ENCODE data around the gene SBK2. TPM values are rescaled to one million over a fixed set of nuclear protein-coding genes. Genes with fewer than 3 reads are reported as not detected.

The SBK2 gene
- total RNA-seq, 2 donors from 2014 or later, result not detected

DNA sequence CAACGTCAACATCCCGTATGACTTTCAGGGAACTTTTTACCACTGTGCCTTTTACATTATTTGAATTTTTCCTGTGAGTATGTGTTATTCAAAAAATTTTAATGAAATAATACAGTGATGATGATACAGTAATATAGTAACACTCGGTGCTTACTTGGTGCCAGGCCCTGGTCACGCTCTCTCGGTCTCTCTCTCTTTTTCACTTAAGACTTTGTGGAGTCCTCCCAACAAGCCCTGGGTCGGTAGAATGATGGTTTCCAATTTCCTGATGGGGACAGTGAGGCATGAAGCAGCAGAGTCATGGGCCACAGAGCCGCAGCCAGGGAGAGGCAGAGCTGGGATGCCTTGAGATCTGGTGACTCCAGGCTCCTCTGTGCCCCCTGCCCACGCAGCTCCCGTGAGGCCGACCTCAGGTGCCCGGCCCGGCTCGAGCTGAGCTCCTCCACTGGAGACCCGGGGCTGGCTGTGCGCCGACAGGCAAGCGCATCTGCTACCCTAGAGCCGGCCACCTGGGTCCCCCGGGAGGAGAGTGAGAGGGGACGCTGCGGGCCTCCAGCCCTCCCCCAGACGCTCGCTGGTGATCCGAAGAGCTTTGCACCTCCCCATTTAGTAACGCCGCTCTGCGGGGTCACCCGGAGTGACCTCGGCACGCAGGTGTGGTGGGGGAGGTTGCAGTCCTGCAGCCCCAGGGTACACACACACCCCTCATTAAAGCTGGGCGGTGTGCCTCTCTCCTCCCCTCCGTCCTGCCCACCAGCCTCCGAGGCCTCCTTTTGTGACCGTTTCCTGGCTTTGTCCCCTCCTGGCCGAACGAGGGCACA lies 12.8 kb upstream of the SBK2 start:
- ATAC-seq (peak in 1 of 2 donors; percentile 11), DNase-seq (ENCODE audit: low spot score) (no peak)
- Mint-ChIP-seq H3K27ac (no peak overlapping the region), H3K27me3 (peaks cover 15 to 28% of the 10 kb centered on the region in 2 donors), H3K4me1 (ENCODE audit: low read depth in 2 of 2) (peaks cover 0 to 4% of the 10 kb centered on the region in 2 donors), H3K36me3 (no peaks in the 10 kb centered on the region), H3K4me3 (no peak overlapping the region), H3K9me3 (no peaks in the 10 kb centered on the region)

DNA sequence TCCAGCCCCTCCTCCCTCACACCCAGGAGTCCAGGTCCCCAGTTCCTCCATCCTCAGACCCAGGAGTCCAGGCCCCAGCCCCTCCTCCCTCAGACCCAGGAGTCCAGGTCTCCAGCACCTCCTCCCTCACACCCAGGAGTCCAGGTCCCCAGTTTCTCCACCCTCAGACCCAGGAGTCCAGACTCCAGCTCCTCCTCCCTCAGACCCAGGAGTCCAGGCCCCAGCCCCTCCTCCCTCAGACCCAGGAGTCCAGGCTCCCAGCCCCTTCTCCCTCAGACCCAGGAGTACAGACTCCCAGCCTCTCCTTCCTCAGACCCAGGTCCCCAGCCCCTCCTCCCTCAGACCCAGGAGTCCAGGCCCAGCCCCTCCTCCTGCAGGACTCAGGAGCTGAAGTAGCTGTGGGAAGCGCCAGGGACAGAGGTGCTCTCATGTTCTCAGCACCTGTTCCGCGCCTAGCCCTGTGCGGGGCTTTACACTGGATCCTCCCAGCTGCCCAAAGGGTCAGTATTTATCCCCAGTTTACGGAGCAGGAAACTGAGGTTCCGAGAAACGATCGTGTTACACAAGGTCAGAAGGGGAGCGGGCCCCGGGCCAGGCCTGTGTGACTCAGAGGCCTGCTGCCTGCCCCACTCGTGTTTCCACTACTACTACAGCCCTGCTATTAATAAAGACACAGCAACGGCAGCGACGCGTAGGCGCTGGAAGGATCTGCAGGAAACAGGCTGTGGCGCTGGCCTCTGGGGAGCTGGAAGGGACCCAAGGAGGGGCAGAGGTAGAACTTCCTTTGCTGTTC lies 10.1 kb upstream of the SBK2 start:
- H3K9me3 Mint-ChIP-seq, result no peaks in the 10 kb centered on the region
- peaks cover 11 to 26% of the 10 kb centered on the region in 2 donors for H3K27me3 Mint-ChIP-seq
- peak overlapping the region in 1 of 2 donors; percentile 87 for H3K27ac Mint-ChIP-seq
- no peaks in the 10 kb centered on the region for H3K36me3 Mint-ChIP-seq
- no peak overlapping the region for H3K4me3 Mint-ChIP-seq
- H3K4me1 Mint-ChIP-seq (ENCODE audit: low read depth in 2 of 2), result peaks cover 0 to 4% of the 10 kb centered on the region in 2 donors
- DNase-seq (ENCODE audit: low spot score) (no peak), ATAC-seq (peak in 1 of 2 donors; percentile 72)

DNA sequence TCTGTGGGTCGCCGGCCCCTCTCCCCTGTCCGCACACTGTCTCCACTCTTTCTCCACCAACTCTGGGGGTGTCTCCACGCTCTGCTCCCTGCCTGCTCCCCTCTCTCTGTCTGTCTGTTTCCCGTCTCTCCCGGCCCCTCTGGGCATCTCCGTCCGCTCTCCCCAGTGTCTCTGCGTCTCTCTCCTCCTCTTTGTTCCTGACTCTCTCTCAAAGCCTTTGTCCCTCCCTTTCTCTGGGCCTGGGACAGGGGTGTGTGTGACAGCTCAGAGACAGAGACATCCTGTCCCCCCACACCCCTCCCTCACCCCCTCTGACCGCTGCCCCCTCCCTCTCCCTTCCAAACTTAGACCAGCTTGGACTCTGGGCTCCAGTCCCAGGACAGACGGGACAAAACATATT lies 9.1 kb upstream of the SBK2 start:
- no peak overlapping the region for H3K4me3 Mint-ChIP-seq
- DNase-seq (ENCODE audit: low spot score) (no peak), ATAC-seq (no peak)
- no peaks in the 10 kb centered on the region for H3K36me3 Mint-ChIP-seq
- H3K9me3 Mint-ChIP-seq, result no peaks in the 10 kb centered on the region
- peaks cover 0 to 4% of the 10 kb centered on the region in 2 donors for H3K4me1 Mint-ChIP-seq (ENCODE audit: low read depth in 2 of 2)
- peaks cover 11 to 30% of the 10 kb centered on the region in 2 donors for H3K27me3 Mint-ChIP-seq
- H3K27ac Mint-ChIP-seq, result no peak overlapping the region

DNA sequence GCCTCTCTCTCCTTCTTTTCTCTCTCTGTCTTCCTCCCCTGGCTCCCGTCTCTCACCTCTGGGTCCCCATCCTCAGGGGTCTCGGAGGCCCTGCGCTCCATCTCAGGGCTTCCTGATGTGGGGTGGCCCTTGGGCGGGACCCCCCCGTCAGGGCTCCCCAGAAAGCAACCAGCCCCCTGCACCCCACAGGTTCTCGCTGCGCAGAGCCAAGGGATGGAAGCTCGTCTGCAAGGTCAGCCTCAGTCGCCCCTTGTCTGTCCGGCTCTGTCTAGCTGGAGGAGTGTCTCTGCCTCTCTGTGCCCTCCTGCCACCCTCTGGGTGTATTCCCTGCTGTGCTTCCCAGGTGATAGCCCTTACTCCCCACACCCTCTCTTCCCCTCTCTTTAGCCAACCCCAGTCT lies 8.5 kb upstream of the SBK2 start, which contains the start of gene SBK3:
TSS of gene SBK3 (minus strand) at position 101 of the 400 bp plus-strand sequence. CDS start at position 101, 0 bp downstream.
- peaks cover 11 to 30% of the 10 kb centered on the region in 2 donors for H3K27me3 Mint-ChIP-seq
- H3K4me3 Mint-ChIP-seq, result no peak within 1 kb of the TSS
- H3K9me3 Mint-ChIP-seq, result no peaks in the 10 kb centered on the region
- ATAC-seq, result no peak
- peaks cover 0 to 4% of the 10 kb centered on the region in 2 donors for H3K4me1 Mint-ChIP-seq (ENCODE audit: low read depth in 2 of 2)
- H3K36me3 Mint-ChIP-seq, result no peaks in the 10 kb centered on the region
- H3K27ac Mint-ChIP-seq, result peak within 1 kb of the TSS in 1 of 2 donors; percentile 18
- no peak for DNase-seq (ENCODE audit: low spot score)

DNA sequence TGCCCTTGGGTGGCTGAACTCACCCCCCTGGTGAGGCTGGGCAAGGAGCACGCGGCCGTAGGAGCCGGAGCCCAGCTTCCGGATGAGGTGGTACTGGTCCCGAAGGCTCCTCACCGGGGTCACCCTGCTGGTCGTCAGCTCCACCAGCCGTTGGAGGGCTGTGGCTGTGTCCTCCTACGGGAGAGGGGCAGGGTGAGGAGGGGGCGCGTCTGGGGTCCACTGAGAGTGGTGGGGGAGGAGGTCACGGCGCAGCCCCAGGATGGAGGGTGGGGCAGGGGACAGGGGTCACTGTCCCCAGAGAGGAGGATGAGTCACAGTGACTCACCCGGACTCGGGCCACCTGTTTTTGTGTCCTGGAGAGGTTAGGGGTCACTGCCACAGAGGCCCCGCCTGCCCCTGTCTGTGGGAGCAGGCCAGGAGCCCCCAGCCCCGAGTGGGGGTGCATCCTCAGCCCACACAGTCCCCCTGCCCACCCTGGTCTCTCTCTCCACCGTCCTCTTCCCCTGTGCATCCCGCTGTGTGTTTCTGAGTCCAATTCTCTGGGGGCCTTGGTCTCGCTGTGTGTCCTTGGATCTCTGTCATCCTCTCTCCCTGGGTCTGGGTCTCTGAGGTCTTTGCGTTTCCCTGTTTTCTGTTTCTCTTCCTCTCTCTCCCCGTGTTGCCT lies 8.0 kb upstream of the SBK2 start:
- H3K27me3 Mint-ChIP-seq, result peaks cover 11 to 30% of the 10 kb centered on the region in 2 donors
- no peak overlapping the region for H3K4me3 Mint-ChIP-seq
- DNase-seq (ENCODE audit: low spot score) (no peak), ATAC-seq (no peak)
- no peaks in the 10 kb centered on the region for H3K36me3 Mint-ChIP-seq
- H3K4me1 Mint-ChIP-seq (ENCODE audit: low read depth in 2 of 2), result peaks cover 0 to 4% of the 10 kb centered on the region in 2 donors
- H3K9me3 Mint-ChIP-seq, result no peaks in the 10 kb centered on the region
- H3K27ac Mint-ChIP-seq, result peak overlapping the region in 1 of 2 donors; percentile 18

DNA sequence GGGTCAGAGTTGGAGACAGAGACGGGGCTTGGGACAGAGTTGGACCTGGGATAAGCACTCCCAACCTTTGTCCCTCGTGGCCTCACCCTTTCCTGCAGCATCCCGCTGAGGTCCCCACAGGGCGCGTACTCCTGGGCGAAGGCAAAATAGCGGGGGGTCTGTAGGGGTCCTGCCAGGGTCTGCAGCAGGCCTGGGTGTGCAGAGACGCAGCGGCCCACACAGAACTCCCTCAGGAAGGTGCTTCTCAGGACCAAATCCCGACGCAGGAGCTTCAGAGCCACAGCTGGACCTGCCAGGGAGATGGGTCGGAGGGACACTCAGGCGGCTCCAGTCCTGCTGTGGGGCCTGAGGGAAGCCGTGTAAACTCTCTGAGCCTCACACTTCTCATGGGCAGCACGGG lies 7.1 kb upstream of the SBK2 start:
- no peak overlapping the region for H3K4me3 Mint-ChIP-seq
- no peak for DNase-seq (ENCODE audit: low spot score)
- H3K9me3 Mint-ChIP-seq, result no peaks in the 10 kb centered on the region
- peaks cover 0 to 4% of the 10 kb centered on the region in 2 donors for H3K4me1 Mint-ChIP-seq (ENCODE audit: low read depth in 2 of 2)
- peaks cover 11 to 30% of the 10 kb centered on the region in 2 donors for H3K27me3 Mint-ChIP-seq
- no peaks in the 10 kb centered on the region for H3K36me3 Mint-ChIP-seq
- no peak for ATAC-seq
- H3K27ac Mint-ChIP-seq, result no peak overlapping the region

DNA sequence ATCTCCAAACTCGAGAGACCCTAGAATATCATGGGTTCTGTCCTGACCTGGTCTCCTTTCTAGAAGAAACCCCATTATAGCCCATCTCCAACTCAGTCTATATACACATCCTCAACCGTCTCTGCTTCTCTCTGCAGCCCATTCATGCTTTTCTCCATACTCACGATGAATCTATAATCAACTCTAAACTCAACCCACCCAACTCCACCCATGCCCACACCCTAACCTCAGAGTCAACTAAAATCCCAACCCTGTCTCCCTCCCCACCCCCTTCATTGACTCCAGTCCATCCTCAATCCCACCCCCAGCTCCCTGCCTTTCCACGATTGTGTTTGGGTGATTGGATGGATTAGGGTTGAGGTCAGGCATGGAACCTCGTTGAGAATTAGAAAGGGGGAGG lies 6.6 kb upstream of the SBK2 start:
- Mint-ChIP-seq H3K27ac (no peak overlapping the region), H3K4me1 (ENCODE audit: low read depth in 2 of 2) (peaks cover 0 to 4% of the 10 kb centered on the region in 2 donors), H3K27me3 (peaks cover 11 to 30% of the 10 kb centered on the region in 2 donors), H3K36me3 (no peaks in the 10 kb centered on the region), H3K9me3 (no peaks in the 10 kb centered on the region), H3K4me3 (no peak overlapping the region)
- ATAC-seq (no peak), DNase-seq (ENCODE audit: low spot score) (no peak)

DNA sequence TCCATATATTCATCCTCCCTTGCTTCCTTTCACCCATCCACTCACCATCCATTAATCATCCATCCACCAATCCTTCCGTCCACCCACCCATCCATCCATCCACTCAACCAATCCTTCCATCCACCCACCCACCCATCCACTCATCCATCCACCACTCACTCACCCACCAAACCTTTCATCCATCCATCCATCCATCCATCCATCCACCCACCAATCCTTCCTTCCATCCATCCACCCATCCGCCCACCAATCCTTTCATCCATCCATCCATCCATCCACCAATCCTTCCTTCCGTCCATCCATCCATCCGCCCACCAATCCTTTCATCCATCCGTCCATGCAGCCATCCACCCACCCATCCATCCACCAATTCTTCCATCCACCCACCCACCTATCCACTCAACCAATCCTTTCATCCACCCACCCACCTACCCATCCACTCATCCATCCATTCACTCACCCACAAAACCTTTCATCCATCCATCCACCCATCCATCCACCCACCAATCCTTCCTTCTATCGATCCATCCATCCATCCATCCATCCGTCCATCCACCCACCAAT lies 5.4 kb upstream of the SBK2 start:
- peaks cover 0 to 3% of the 10 kb centered on the region in 2 donors for H3K4me1 Mint-ChIP-seq (ENCODE audit: low read depth in 2 of 2)
- DNase-seq (ENCODE audit: low spot score), result no peak
- no peaks in the 10 kb centered on the region for H3K9me3 Mint-ChIP-seq
- no peak overlapping the region for H3K4me3 Mint-ChIP-seq
- no peak for ATAC-seq
- H3K27ac Mint-ChIP-seq, result no peak overlapping the region
- peaks cover 10 to 19% of the 10 kb centered on the region in 2 donors for H3K27me3 Mint-ChIP-seq
- no peaks in the 10 kb centered on the region for H3K36me3 Mint-ChIP-seq

DNA sequence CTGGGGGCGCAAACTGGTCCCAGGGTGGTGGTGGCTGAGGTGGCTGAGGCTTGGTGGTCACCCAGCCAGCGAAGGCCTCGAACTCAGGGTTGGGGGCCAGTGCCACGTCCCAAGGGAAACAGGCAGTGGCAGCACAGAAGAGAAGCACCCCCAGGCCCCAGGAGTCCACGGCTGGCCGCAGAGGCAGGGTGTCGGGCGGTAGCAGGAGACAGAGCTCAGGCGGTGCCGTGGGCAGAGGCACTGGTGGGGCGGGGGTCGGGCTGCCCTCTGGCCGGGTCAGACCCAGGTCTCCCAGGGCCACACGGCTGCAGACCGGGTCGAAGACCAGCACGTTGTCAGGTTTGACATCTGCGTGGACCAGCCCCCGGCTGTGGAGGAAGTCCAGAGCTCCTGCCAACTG lies 4.2 kb upstream of the SBK2 start:
- H3K27me3 Mint-ChIP-seq, result peaks cover 7 to 18% of the 10 kb centered on the region in 2 donors
- H3K4me3 Mint-ChIP-seq, result no peak overlapping the region
- H3K36me3 Mint-ChIP-seq, result no peaks in the 10 kb centered on the region
- no peak overlapping the region for H3K27ac Mint-ChIP-seq
- DNase-seq (ENCODE audit: low spot score) (no peak), ATAC-seq (no peak)
- H3K9me3 Mint-ChIP-seq, result no peaks in the 10 kb centered on the region
- H3K4me1 Mint-ChIP-seq (ENCODE audit: low read depth in 2 of 2), result no peaks in the 10 kb centered on the region

DNA sequence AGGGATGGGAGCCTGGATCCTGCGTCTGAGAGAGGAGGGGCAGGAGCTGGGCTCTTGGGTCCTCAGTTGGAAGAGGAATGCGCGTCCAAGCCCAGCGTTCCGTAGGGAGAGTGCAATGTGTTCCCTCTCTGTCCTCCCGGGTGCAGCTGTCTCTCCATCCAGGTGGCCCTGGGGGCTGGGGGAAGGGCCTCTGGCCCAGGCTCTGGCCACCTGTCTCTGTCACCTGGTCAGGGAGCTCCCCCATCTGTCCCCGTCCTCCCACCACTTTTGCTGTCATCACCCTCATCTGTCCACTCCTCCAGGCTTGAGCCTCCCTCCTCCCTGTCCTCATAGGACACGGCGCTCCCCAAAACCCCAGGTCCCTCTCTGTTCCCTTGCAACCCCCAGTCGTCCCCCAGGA lies 3.7 kb upstream of the SBK2 start:
- H3K36me3 Mint-ChIP-seq, result no peaks in the 10 kb centered on the region
- no peak overlapping the region for H3K27ac Mint-ChIP-seq
- no peaks in the 10 kb centered on the region for H3K4me1 Mint-ChIP-seq (ENCODE audit: low read depth in 2 of 2)
- H3K27me3 Mint-ChIP-seq, result peaks cover 6 to 18% of the 10 kb centered on the region in 2 donors
- H3K9me3 Mint-ChIP-seq, result no peaks in the 10 kb centered on the region
- DNase-seq (ENCODE audit: low spot score), result no peak
- no peak for ATAC-seq
- no peak overlapping the region for H3K4me3 Mint-ChIP-seq

DNA sequence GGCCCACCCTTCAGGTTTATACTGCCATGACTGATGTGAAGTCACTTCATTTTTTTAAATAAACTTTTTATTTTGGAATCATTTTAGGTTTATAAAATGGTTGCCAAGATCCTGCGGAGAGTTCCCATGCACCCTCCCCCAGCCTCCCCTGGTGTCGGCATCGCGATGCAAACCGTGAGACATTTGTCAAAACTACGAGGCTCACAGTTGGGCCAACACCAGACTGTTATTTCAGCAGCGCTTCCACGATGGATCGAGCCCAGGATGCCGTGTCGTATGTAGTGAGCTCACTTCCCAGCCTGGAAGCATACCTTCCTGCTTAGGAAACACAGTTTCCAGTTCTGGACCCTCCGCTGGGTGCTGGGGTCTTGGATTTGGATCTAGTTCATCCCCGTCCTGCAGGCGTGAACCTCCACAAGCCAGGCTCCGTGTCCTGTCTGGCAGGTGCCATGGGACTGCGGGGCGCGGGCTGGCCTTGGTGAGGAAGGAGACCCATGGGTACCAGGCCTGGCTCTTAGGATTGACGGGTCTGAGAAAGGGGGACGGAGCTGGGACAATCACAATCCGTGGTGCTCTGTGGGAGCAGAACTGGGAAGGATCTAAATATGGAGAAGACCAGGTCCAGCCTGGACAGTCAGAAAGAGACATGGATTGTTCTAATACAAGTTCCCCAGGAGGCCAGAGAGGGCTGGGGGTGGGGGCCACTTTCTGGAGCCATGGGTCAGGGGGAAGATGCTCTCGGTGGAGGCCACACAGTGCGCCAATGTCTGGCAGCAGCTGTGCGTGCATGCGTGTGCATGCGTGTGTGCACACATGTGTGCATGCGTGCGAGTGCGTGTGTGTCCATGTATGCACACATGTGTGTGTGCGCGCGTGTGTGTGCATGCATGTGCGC lies 2.4 kb upstream of the SBK2 start:
- Mint-ChIP-seq H3K36me3 (no peaks in the 10 kb centered on the region), H3K27me3 (peaks cover 2 to 18% of the 10 kb centered on the region in 2 donors), H3K27ac (no peak overlapping the region), H3K4me1 (ENCODE audit: low read depth in 2 of 2) (no peaks in the 10 kb centered on the region), H3K4me3 (no peak overlapping the region), H3K9me3 (no peaks in the 10 kb centered on the region)
- no peak for ATAC-seq
- DNase-seq (ENCODE audit: low spot score), result no peak

DNA sequence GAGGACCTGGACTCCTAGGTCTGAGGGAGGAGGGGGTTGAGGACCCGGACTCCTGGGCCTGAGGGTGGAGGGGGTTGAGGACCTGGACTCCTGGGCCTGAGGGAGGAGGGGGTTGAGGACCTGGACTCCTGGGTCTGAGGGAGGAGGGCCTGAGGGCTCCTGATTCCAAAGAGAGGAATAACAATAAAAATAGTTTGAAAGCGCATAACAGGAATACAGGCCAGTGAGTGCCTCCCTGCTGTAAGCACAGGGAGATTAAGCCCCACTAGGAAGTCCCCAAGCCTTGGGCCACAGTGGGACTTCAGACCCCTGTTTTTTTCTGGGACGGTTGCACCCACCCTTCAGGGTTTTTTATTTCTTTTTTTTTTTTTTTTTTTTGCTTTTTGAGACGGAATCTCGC lies 1.2 kb upstream of the SBK2 start:
- Mint-ChIP-seq H3K4me3 (no peak overlapping the region), H3K9me3 (no peaks in the 10 kb centered on the region), H3K4me1 (ENCODE audit: low read depth in 2 of 2) (no peaks in the 10 kb centered on the region), H3K27me3 (peaks cover 0 to 11% of the 10 kb centered on the region in 2 donors), H3K27ac (no peak overlapping the region), H3K36me3 (no peaks in the 10 kb centered on the region)
- ATAC-seq (no peak), DNase-seq (ENCODE audit: low spot score) (no peak)

DNA sequence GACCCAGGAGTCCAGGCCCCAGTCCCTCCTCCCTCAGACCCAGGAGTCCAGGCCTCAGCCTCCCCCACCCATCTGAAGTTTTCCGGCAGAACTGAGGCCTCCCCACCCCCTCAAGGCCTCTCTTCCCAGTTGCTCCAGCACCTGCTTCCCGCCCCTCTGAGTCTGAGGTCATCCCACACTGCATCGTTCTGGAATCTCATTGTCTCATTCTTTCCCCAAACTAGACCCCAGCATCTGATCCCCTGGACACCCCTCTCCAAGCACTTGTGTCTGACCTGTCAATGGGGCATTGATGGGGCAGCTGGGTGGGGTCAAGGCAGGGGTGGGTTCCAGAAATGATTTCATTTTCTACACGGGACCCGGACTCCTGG lies 793 bp upstream of the SBK2 start:
- H3K27me3 Mint-ChIP-seq, result peaks cover 0 to 10% of the 10 kb centered on the region in 2 donors
- no peaks in the 10 kb centered on the region for H3K9me3 Mint-ChIP-seq
- H3K4me1 Mint-ChIP-seq (ENCODE audit: low read depth in 2 of 2), result no peaks in the 10 kb centered on the region
- no peak overlapping the region for H3K4me3 Mint-ChIP-seq
- no peak overlapping the region for H3K27ac Mint-ChIP-seq
- ATAC-seq (no peak), DNase-seq (ENCODE audit: low spot score) (no peak)
- no peaks in the 10 kb centered on the region for H3K36me3 Mint-ChIP-seq

Data from natural killer cell treated with Interleukin-12 subunit alpha and Interleukin-12 subunit beta and Interleukin-15 and Interleukin-18, amount 100 ng/mL, for 72 hours (primary cell).